ENCODE measurements around the gene TPRG1L. TPM values are rescaled to one million over a fixed set of nuclear protein-coding genes. Genes with fewer than 3 reads are reported as not detected.

TPRG1L gene
- total RNA-seq, 1 donor from 2014 or later = 44.3 TPM

DNA sequence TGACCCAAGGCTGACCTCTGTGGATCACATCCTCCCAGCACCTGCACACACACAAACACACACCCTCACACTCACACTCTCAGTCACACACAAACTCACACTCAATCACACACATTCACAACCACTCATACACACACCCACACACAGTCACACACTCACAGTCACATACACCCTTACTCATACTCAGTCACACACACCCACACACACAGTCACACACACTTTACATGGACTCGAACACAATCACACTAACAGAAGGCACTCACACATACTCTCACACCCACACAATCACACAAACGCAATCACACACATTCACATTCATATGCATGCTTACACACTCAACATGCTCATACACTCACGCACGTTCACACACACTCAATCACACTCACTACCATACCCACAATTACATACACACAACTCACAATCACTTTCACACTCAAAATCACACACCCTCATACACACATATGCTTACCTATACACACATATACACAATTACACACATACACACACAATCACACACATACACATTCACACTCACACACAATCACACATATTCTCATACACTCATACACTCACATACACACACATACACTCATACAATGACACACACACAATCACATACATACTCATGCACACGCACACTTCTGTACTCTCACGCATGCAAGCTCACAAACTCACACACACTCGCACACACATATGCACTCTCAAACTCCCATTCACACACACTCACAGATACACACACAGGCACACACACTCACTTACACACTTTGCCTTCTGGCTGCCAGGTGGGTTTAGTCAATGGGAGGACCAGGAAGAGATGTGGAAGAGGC lies 19.6 kb upstream of the TPRG1L start:
- no peak for DNase-seq (ENCODE audit: low spot score)
- intact Hi-C loops (cut with DNase I) = no loop called here

DNA sequence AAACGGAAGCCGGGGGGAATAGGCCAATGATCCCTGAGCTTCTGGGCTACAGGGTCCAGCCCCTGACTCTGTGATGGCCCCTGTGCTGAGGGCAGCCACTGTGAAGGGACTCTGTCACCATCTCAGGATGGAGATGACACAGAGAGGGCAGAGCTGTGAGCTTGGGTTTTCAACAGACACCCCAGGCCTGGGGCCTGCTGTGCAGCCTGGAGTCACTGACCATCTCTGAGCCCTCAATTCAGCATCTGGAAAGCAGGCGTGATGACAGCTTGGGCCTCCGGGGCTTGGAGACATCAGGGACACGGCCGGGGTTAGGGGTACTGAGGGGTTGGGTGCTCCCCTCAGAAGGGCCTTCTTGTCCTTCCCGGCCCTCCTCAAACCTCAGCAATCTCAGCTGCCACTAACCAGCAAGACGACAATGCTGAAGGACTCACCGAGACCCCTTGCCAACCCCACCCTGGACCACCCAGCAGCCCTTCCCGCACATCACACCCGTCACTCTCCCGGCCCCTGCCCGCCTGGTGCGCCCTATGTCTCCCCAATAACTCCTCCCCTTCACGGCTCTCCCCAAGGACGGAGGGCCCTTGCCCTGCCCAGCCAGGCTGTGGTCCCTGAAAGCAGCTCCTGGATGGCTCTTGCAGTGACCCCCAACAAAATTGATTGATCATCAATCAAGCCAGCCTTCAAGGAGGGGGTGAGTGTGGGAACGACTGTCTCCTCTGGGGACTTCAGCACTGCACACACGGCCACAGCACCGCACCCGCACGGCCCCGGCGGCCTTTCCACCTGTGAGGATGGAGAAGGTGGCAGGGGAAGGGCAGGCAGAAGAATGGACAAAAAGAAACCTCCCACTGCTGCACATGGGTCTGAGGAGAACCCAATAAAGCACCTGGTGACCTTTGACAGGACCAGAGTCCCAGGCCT lies 17.8 kb upstream of the TPRG1L start:
- DNase-seq (ENCODE audit: low spot score) = no peak
- intact Hi-C loops (cut with DNase I) = no loop called here

DNA sequence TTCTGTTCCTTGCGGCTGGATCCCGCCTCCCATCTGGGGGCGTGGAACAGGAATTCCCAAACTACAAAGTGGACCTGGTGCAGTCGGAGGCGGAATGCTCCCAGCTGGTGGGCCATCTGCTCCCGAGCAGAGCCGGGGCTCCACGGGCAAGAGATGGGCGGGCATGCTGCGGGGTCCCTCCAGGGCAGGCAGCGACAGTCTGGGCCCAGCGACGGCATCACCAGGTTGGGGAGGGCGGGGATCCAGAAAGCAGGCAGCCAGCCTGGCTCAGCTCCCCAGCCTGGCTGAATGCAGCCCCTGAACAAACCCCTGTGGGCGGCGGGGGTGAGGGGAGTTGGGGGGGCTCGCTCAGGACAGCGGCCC lies 17.1 kb upstream of the TPRG1L start:
- intact Hi-C loops (cut with DNase I) = no loop called here

DNA sequence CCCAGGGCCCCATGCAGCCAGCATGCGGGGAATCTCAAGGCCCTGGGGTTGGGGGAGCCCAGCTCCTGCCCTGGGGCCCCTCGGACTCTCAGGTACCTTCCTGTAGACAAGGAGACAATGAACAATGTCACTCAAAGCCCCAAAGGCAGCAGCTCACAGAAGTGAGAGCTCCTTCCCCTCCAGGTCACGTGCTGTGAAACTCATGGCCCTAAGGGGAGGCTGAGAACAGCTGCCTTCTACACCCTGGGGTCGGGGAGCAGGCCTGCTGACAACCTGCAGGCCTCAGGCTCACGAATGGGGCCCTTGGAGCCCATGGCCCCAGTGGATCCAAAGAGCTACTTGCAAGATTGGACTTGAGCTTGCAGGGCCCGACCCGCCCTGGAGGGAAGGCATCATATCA lies 16.7 kb upstream of the TPRG1L start:
- no peak for DNase-seq (ENCODE audit: low spot score)
- intact Hi-C loops (cut with DNase I) = no loop called here

More for the DNA sequence above, 17.1 kb upstream of the TPRG1L start:
- no peak for DNase-seq (ENCODE audit: low spot score)

DNA sequence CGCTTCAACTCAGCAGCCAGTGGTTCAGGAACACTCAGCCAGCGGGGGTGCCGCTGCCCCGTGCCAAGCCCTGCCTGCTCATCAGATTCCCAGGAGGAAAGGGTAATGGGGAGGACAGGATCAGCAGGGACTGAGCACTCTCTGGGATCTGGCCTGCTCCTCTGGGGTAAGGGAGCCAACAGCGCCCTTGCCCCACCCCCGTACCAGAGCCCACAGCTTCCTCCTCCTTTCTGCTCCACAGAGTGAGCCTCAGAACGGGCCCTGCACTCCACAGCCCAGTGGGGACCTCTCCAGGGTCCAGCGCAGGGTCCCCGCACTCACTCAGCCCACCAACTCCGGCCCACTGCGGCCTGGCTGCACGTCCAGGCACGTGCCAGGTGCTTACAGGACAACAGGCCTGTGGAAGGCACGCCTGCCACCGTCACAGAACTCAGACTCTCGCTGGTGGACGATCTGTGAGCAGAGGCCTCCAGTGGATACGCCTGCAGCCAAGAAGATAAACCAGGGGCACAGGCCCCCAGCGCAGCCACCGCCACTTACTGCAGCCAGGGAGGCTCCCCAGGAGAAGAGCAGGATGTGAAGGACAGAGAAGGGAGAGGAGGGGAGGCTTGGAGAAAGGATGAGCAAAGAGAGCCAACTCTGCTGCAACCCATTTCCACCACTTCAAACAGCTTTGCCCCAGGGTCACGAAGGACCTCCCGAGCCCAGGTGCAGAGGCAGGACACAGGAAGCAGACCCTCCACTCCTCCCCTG lies 15.6 kb upstream of the TPRG1L start:
- DNase-seq (ENCODE audit: low spot score) = no peak
- intact Hi-C loops (cut with DNase I) = no loop called here

DNA sequence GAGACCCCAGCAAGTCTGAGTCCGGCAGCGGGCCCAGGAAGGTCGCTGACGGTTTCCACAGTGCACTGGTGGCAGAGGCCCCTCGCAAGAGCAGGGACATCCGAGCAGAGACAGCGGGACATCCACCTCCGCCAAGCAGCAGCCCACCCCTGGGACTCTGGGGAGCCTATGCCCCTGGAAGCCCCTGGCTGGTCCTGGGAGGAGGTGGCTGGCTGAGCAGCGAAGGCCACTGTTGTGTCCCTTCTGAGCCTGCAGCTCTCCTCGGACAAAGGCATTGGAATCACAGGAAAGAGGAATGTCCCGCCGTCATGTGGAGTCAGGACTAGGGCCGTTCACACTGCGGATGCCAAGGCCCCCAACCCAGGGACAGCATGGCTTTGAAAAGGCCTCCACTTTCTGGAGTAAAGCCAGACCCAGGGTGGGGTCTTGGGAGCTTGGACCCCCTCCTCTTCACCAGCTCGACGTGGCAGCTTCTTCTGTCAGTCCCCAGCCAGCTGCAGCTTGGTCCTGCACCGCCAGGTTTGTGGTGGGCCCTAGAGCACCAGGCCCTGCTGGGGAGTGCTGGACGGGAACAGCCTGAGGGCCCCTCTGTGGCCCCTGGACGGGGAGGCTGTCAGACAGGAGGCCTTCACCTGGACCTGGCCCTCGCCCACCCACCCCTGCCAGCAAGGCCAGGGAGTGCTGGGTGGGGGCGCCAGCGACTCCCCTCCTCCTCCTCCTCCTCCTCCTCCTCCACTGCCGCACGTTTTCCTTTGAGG lies 14.9 kb upstream of the TPRG1L start:
- DNase-seq (ENCODE audit: low spot score) = no peak
- intact Hi-C loops (cut with DNase I) = no loop called here

DNA sequence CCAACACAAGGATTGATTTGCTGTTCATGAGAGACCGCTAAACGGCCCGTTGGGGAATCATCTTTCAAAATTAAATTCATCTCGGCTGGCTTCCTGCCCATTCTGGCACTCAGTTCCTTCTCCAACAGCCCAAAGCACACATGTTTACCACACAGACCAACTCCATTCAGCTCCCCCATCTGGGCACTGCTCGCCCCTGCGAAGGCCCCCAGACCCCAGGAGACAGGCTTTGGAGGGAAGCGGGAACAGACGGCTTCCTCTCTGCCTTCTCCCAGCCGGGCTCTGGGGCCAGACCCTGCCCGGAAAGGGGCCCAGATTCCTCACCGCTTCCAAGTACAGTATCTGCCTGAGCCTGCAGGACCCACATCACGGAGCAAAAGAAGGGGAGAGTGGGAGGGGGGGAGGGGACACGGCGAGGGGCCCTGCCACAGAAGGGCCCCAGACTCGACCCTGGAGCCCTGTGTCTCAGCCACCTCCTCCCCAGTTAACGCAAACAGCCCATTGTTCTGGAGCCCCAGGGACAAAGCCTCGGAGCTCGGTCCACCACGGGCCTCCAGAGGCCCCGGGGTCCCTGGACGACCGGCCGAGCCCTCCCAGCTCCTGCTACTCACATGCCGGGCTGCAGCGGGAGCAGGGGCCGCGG lies 14.2 kb upstream of the TPRG1L start:
- no peak for DNase-seq (ENCODE audit: low spot score)
- intact Hi-C loops (cut with DNase I) = no loop called here

DNA sequence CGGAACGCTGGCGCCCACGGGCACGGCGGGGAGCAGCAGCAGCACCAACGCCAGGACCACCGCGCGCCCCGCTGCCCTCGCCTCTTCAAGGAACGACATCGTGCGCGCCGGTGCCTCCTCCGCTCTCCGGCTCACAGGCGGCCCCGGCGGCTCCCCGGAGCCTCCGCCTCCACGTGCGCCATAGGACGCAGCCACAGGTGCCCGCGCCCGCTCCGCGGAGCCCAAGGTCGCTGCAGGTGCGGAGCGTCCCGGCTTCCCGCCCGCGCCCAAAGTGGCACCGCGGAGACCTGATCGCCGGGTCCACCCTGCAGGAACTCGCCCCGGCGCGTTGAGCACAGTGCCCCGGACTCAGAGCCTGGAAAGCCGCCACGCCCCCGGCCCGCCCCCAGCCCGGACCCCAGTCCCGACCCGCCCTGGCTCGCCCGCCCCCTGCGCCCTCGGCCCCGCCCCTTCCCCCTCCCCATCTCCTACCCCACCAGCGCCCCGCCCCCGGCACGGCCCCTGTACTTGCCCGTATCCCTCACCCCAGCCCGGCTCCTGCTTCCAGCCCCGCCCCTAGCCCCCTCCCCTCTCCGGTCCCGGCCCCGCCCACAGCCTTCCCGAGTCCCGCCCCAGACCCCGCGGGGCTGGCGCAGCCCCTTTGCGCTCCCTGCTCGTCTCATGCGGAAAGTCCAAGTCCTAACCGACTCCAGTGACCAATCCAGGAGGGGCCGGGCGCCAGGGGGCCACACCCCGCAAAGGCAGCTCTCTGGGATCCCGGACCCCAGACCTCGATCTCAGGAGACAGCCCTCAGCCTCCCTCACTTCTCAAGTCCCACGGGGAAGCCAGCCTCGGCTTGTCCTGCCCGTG lies 13.4 kb upstream of the TPRG1L start, which contains the start of gene MEGF6:
TSS of gene MEGF6 (minus strand) at position 339 of the 850 bp plus-strand sequence. CDS start at position 99, 240 bp downstream.
- intact Hi-C loops (cut with DNase I) = no loop called here
- DNase-seq (ENCODE audit: low spot score) = no peak

DNA sequence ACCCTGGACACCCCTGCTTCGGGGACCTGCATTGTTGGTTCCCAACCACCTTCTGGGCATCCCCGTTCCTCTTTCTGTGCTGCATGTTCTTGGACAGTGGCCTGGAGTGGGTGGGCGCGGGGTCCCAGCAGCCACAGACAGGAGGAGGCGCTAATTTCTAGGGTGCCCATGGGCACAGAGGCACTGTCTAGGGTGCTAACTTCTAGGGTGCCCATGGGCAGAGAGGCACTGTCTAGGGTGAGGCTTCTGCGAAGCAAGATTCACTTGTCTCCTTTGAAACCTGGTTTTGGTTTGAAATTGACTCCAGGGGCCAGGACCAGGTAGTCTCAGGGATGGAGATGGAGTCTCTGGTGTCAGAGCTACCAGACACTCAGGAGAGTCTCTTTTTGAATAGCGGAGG lies 12.7 kb upstream of the TPRG1L start:
- intact Hi-C loops (cut with DNase I) = no loop called here
- DNase-seq (ENCODE audit: low spot score) = no peak

DNA sequence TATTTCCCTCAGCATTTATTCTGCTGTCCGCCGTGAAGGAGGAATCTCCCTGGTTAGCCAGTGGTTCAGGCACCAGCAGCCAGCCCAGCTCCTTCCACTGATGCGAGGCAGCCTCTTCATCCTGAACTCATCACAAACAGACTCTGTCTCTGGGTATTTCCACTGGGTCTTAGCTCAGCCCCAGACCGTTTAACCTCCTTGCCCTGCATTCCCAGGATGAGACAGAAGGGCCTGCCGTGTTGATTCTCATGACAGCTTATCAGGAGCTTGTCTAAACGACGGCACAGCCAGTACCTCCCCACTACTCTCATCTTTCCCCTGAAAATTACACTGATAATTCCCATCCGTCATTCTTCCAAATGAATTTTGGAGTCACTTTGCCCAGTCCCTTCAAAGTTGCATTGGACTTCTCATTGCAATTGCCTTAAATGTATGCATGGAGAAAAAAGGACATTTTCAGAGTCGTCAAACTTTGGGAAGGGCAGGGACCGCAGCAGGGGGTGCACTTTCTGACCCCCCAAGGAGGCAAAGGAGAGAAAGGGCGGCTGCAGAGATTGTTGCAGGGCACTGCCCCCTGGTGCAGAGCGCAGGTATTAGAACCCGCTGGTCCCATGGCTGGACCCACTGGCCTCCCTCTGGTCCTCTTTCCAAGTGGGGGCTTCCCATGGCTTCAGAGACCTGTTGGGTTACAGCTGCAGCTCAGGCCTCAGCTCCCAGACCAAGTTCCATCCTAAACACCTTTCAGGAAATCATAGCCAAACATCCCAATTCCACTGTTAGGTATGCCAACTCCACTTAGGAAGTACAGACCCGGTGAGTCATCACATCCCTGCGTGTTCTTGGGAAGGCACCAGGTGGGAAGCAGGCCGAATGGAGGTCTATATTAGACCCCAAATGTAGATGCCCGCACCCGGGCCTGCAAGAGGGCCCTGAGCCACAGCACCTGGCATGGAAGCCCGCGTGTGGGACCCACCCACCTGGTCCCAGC lies 9.8 kb upstream of the TPRG1L start:
- intact Hi-C loops (cut with DNase I) = no loop called here
- DNase-seq (ENCODE audit: low spot score) = no peak

DNA sequence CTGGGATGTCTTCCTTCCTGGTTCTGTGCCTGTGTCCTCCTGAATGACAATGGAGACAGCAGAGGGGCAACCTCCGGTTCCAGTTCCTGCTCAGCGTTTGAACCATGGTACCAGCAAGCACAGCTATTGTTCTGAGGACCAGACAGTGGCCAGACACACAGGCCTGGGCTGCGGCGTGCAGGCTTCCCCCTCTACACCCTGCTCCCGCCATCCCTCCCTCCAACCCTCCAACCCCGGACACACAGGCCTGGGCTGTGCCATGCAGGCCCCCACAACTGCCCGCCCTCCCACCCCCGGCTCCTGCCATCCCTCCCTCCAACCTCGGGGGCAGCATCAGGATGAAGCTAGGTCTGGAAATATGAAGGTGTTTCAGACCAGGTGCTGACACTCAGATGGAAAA lies 8.0 kb upstream of the TPRG1L start:
- intact Hi-C loops (cut with DNase I) = no loop called here
- DNase-seq (ENCODE audit: low spot score) = no peak

DNA sequence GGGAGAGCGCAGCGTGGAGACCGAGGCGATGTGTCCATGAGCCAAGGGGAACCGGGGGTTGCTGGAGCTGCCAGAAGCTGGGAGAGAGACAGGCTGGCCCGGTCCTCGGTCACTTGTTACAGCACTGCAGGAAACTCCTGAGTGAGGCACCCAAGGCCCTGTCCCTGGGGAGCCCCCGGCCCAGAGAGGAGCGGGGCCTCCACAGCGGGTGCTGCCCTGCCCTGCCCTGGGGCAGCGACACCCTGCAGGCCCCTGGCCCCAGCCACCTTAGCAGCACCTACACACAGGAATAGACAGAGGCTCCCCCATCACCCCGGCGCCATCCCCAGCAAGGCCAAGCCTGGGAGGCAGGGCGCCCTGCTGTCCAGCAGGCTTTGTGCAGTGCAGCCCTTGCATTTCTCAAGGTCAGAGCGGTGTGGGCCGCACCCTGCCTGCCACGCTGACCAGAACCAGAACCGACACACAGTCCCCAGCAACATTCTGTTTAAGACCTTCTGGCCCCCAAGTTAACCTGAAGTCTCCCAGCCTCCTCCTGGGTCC lies 6.9 kb upstream of the TPRG1L start:
- intact Hi-C loops (cut with DNase I) = loop anchor here (2.0 kb wide), 1 partner anchor 165 kb away; no protein-coding TSS in a partner anchor
- DNase-seq (ENCODE audit: low spot score) = no peak

DNA sequence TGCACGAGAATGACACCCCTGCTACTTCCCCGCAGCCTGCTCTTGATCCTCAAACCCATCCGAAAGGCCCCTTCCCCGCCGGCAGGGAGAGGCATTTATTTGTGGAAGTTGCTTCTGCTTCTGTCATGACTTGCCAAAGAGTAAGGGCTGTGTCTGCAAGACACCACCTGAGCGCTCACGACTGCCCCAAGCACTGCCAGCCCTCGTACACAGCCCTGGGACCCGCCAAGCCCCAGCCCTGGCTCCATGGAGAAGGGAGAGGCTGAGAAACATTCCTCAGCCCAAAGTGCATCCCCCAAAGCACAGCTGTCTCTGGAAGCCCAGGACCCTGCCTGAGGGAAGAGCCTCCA lies 6.3 kb upstream of the TPRG1L start:
- DNase-seq (ENCODE audit: low spot score) = no peak
- intact Hi-C loops (cut with DNase I) = loop anchor here (2.0 kb wide), 1 partner anchor 166 kb away; no protein-coding TSS in a partner anchor

DNA sequence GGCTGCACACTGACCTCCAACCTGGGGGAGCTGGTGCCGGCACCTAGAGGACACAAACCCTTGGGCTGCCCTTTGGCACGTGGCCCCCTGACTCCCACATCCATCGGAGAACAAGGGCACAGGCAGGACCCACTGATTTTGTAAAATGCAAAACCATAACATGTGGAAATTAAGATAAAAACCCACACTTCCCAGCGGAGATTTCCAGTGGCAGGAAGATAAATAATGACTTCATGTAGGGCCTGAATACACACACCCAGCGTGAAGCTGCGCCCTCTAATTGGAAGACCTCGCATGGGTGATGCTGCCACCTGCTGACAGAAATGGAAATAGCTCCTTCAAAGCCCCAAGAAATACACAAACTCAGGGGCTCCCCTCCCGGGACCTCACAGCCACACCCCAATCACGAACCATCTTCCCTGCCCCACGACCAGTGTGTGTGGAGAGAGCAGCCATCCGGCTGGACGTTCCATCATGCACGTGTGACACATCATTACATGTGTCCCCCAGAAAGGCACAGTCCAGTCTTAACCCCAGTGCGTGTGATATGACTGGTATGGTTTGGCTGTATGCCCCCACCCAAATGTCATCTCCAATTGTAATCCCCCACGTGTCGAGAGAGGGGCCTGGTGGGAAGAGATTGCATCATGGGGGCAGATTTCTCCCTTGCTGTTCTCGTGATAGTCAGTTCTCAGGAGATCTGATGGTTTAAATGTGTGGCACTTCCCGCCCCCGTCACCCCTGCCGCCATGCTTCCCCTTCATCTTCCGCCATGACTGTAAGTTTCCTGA lies 5.7 kb upstream of the TPRG1L start:
- DNase-seq (ENCODE audit: low spot score) = peak; percentile 82
- intact Hi-C loops (cut with DNase I) = loop anchor here (1.0 to 2.0 kb wide), 3 partner anchors 54 to 166 kb away; no protein-coding TSS in a partner anchor

DNA sequence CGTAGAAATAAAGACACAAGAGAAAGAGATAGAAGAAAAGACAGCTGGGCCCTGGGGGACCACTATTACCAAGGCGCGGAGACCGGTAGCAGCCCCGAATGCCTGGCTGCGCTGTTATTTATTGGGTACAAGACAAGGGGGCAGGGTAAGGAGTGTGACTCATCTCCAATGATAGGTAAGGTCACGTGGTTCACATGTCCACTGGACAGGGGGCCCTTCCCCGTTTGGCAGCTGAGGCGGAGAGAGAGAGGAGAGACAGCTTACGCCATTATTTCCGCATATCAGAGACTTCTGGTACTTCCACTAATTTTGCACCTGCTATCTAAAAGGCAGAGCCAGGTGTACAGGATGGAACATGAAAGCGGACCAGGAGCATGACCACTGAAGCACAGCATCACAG lies 4.1 kb upstream of the TPRG1L start:
- no peak for DNase-seq (ENCODE audit: low spot score)
- intact Hi-C loops (cut with DNase I) = loop anchor here (10.0 kb wide), 3 partner anchors 104 to 1036 kb away; partner anchors contain the start of genes LRRC47 and PRXL2B
